GM19324 (cell line): ENCODE data around the gene TTC8.
"Not testable (repeated sequence)": the region's sequence is repeated elsewhere in the genome, so short reads cannot be mapped to it uniquely, and the experiment has no call there.

Experiments
- ATAC-seq: cut with Tn5 transposase; IDR thresholded peaks from one replicate; pipeline ENCODE4 v1.9.1; 2021; ENCODE audit warnings: mild to moderate bottlenecking, moderate library complexity; ENCODE audit not compliant: unreplicated experiment, low FRiP score

TTC8 gene

GRCh38 chr14:88821888-88822287 lies 2.6 kb upstream of the TTC8 start:
- no peak for ATAC-seq

GRCh38 chr14:88823968-88824313 lies 510 bp upstream of the TTC8 start:
- no peak for ATAC-seq

- no peak for ATAC-seq
These were observed 617 bp downstream of the TTC8 start for GRCh38 chr14:88825078-88825458.

DNA sequence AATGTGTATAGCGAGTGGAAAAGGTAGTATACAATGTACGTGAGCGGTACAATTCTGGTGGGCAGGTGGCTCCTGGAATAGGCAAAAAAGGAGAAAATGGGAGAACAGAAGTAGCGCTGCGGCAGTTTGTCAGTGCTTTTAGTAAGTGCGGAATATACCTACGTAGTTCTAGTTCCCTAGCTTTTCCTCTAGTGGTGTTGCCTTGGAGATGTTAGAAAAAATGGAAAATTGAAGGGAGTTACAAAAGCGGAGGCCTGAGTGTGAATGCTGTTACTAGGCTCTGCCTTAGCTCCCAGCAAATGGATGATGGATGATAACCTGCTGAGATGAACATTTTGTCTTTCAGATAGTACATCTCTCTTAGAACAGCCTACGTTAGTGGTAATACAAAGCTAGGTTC lies 1.1 kb downstream of the TTC8 start:
- no peak for ATAC-seq

DNA sequence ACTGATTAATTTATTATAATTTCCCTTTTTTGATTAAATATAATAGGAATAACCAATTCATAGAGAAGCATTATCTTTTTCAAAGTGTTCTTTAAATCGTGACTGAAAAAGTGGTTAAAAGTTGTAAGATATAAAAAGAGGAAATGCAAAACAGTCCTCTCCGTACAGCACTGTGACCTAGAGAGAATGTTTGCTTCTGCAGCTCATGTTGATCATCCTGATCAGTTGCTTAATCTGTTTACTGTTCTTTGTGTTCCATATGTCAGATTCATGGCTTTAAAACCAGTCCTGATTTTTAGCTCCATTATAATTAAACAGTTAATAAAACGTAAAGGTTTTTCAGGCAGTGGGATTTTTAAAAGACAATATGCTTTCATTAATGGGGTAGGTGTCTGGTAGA lies 4.7 kb downstream of the TTC8 start:
- no peak for ATAC-seq

DNA sequence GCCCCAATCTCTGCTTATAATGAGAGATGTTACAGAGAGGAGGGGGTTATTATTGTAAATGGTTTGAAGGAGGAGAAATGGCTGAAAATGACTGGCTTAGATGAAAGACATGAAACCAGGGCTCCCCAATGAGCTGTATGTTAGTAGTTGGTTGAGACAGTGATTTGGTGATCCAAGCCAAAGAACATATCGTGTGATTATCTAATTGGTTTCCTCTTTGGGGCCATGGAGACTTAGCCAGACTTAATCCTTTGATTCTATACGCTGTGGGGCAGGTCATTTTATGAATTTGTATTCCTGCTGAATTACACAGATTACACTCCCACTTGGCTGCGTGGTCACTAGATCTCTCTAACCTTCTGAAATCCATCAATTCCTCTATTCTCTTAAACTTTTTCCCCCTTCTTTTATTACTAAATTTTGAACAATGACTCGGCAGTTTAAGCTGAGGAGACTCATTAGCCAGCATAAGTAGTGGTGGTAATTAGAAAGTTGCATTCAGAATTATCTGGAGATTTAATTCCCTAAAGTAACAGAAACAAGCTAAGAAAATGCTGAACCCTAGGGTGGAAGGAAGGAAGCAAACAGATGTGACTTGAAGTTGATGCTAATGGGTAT lies 5.3 kb downstream of the TTC8 start:
- ATAC-seq = no peak

DNA sequence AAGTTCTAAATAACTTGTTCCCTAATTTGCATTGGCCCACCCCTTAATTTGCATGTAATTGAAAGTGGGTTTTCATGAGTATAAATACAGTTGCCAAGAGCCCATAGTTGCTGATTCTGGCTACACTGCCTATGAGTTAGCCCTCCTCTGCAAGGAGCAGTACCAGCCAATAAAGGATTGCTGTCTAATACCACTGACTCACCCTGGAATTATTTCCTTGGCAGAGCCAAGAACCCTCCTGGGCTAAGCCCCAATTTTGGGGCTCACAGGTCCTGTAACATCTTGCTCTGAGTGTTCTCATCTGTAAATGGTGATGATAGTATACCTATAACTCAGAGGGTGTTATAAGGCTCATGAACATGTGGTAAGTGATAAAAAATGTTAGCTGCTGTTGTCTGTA lies 6.8 kb downstream of the TTC8 start:
- ATAC-seq = no peak

GRCh38 chr14:88834883-88835431 lies 10.5 kb downstream of the TTC8 start:
- ATAC-seq = no peak

GRCh38 chr14:88835661-88836060 lies 11.2 kb downstream of the TTC8 start:
- ATAC-seq = no peak

GRCh38 chr14:88837495-88837894 lies 13.0 kb downstream of the TTC8 start:
- no peak for ATAC-seq

DNA sequence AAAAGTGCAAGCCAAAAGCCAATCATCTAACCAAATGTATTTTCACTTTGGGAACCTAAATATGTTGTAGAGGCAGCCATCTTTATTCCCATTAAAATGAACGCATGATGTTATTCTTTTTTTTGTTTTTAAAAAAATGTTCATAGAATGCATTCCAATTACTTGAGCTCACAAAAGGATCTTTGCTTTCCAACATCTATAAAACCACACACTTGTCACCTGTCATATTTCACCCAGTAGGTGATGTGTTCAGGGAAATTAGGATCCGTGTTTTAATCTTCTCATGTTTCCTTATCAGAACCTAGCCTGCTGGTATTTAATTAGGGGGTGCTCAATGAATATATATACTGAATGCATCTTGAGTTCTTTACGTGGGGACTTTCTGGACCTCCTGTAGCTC lies 13.6 kb downstream of the TTC8 start:
- no peak for ATAC-seq

DNA sequence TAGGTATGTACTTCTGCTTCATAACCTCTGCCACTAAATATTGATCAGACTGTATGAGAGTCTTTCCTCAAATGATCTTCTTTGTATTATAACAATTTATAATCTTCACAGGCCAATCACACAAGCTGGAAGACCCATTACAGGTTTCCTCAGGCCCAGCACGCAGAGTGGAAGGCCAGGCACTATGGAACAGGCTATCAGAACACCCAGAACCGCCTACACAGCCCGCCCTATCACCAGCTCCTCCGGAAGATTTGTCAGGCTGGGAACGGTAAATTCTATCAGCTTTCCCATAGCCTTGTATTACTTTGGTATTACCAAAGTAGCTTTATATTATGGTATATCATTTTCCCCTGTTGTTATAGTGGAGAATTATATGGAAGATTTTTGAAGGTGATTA lies 16.5 kb downstream of the TTC8 start:
- ATAC-seq = no peak

- no peak for ATAC-seq
These were observed 17.3 kb downstream of the TTC8 start for GRCh38 chr14:88841741-88842140.

DNA sequence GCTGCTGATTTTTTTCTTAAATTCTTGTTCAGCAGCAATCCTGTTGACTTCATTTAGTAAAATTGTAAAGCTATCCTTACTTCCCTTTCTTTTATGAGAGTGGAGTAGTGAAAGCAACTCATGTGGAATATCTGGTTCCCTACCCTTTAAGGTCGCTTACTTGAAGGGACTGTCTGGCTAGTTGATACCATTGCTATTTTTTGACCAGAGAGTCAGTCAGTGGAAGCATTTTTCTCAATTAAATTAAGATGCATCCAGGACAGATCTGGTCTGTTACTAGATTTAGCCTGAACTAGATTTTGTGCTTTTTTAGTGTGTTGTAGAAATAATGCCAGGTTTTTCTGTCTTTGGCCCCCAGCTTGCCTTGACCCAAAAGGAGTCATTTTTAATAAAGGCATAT lies 18.0 kb downstream of the TTC8 start:
- ATAC-seq = no peak

- ATAC-seq = no peak
These were observed 20.6 kb downstream of the TTC8 start for GRCh38 chr14:88844980-88845491.

DNA sequence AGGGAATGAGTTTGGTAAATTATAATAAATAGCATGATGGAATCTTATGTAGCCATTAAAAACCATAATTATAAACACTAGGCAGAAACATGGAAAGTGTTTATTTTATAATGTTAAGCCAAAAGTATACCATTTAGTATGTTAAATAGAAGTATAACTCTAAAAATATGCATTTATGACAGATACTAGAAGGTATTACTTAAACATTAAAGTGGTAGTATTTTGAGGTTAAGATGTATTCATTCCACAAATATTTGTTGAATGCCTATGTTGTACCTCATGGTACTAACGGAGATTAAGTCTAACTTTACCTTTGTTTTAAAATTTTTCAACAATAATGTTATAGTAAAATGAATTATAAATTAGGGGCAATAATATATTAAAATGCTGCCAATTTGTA lies 24.1 kb downstream of the TTC8 start:
- no peak for ATAC-seq

GRCh38 chr14:88849716-88850115 lies 25.3 kb downstream of the TTC8 start:
- no peak for ATAC-seq

GRCh38 chr14:88851587-88851986 lies 27.1 kb downstream of the TTC8 start:
- no peak for ATAC-seq

- no peak for ATAC-seq
These were observed 28.2 kb downstream of the TTC8 start for GRCh38 chr14:88852632-88853031.

DNA sequence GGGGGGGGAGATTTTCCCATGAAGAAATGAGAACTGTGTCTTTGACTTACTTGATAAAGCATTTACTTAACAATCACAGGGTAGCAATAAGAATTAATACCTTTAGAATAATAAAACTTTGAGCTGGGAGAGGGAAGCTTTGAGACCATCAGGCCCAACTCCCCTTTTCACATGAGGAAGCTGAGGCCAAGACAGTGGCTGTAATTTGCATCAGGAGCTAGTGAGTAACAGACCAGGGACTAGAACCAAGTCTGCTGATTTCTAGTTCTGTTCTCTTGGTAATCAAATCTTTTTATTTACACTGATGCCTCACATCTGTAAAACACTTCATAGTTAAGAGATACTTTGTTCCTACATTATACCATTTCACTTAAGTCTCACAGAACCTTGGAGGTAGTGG lies 28.7 kb downstream of the TTC8 start:
- no peak for ATAC-seq

DNA sequence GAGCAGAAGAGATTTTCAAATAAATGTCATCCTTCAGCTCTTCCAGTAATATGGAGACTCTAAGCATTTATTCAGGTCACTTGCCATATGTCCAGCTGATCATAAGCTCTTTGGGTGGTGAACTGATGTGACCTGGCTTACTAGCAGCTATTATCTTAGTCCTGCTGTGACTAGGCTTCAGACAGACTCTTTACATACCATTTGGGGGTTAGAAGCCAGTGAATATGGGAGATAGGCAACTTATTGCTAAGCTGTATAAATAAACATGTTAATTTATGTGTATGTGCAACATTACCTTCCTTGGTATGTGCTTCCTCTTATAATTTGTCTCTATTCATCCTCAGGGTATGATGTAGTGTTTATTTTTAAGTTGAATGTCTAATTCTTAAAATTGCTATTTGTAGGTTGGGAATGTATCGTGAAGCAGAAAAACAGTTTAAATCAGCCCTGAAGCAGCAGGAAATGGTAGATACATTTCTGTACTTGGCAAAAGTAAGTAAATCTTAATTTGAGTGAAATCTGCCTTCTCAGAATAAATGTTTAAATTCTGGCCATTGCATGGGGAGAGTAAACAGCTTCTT lies 32.4 kb downstream of the TTC8 start:
- ATAC-seq = no peak

DNA sequence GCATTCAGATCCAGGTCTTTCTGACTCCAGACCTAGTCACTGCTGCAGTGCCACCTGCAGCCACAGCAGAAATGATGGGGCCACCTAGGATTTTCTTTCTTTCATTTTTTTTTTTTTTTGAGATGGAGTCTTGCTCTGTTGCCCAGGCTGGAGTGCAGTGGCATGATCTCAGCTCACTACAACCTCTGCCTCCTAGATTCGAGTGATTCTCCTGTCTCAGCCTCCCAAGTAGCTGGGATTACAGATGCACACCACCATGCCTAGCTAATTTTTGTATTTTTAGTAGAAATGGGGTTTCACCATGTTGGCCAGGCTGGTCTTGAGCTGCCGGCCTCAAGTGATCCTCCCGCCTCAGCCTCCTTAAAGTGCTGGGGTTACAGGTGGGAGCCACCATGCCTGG lies 33.4 kb downstream of the TTC8 start:
- ATAC-seq = not testable (repeated sequence)
